Esophagus muscularis mucosa (tissue), 4 donors: ENCODE results near the gene BLACAT1. TPM values are rescaled to one million over a fixed set of nuclear protein-coding genes. Genes with fewer than 3 reads are reported as not detected.

ENCODE experiments used
- DNase-seq: peaks from one replicate; pipeline ENCODE4 v3.0.0-alpha.2; 2017; ENCODE audit errors: extremely low spot score
- H3K27ac ChIP-seq, 4 donors: fragments of 200-600 bp; sonication (generic); replicated peaks in 1 of 4; 1 replicate in 3 of 4; 2 replicates in 1 of 4; pipeline ENCODE4 v1.5.1; 2016 to 2019; ENCODE audit warnings: mild to moderate bottlenecking in 1 of 4
- H3K27me3 ChIP-seq, 4 donors: fragments of 200-600 bp; sonication (generic); one replicate each; pipeline versions ENCODE4 v1.5.1 to v1.6.0; 2016 to 2019
- H3K36me3 ChIP-seq, 4 donors: fragments of 200-600 bp; sonication (generic); one replicate each; pipeline ENCODE4 v1.5.1; 2016 to 2019
- H3K4me1 ChIP-seq, 4 donors: fragments of 200-600 bp; sonication (generic); one replicate each; pipeline ENCODE4 v1.5.1; 2016 to 2019
- H3K4me3 ChIP-seq, 4 donors: fragments of 200-600 bp; sonication (generic); 1 replicate in 2 of 4; 2 replicates in 2 of 4; pipeline ENCODE4 v1.5.1; 2016 to 2019; ENCODE audit warnings: mild to moderate bottlenecking in 4 of 4, moderate library complexity in 1 of 4
- H3K9me3 ChIP-seq, 4 donors: fragments of 200-600 bp; sonication (generic); 1 replicate in 3 of 4; 2 replicates in 1 of 4; pipeline ENCODE4 v1.5.1; 2016 to 2019
- CTCF ChIP-seq, 3 experiments: fragments of 200-600 bp in 2 of 3; fragments of 450-650 bp in 1 of 3; sonication (generic) in 2 of 3; IDR thresholded peaks; one replicate each; pipeline ENCODE4 v1.5.1; 2017 to 2019; ENCODE audit warnings: antibody characterized with exemption in 3 of 3, mild to moderate bottlenecking in 2 of 3, moderate library complexity in 1 of 3
- EP300 ChIP-seq: sonication (generic); formaldehyde crosslinking; IDR thresholded peaks from one replicate; pipeline ENCODE4 v1.6.1; 2017; ENCODE audit warnings: antibody characterized with exemption
- POLR2A ChIP-seq: fragments of 450-650 bp; IDR thresholded peaks from one replicate; pipeline ENCODE4 v1.6.1; 2017; ENCODE audit warnings: antibody characterized with exemption, moderate library complexity, mild to moderate bottlenecking, low read depth
- POLR2AphosphoS5 ChIP-seq, 2 donors: sonication (generic); formaldehyde crosslinking; IDR thresholded peaks; one replicate each; pipeline ENCODE4 v1.6.1; 2017; ENCODE audit warnings: antibody characterized with exemption in 2 of 2
- WGBS: methylation state at CpG from one replicate; pipeline ENCODE4 v1.1.5; 2018; 5-methylcytosine and 5-hydroxymethylcytosine counted together
- intact Hi-C: fragments of 100-400 bp; cut with DNase I; formaldehyde crosslinking; loops from one replicate; pipeline ENCODE4 v1.15.1; 2023
- total RNA-seq, 4 donors: library from RNA; depleted of rRNA; stranded (reverse); fragments of >200 nt; gene quantifications; one replicate each; pipeline versions ENCODE4 v1.1.0 to v1.2.1, GENCODE V29; 2016

BLACAT1 gene
- total RNA-seq, 4 donors from 2014 or later, result not detected

GRCh38 chr1:205458777-205459566, 3.1 kb upstream of the BLACAT1 start:
- Histone ChIP-seq H3K4me3 (no peak overlapping the region), H3K27me3 (peaks cover 6 to 79% (median 42%) of the 10 kb centered on the region in 4 donors), H3K9me3 (no peaks in the 10 kb centered on the region), H3K27ac (no peak overlapping the region), H3K36me3 (no peaks in the 10 kb centered on the region), H3K4me1 (peaks cover 15 to 32% (median 23%) of the 10 kb centered on the region in 4 donors)
- WGBS, result 51% methylated on average over 6 of the region's 6 CpGs
- intact Hi-C loops, result no loop called here
- TF ChIP-seq EP300 (no peak), POLR2A (no peak), POLR2AphosphoS5 (IDR thresholded peaks at IDR 0.05) (no peak), CTCF (IDR thresholded peaks at IDR 0.05) (no peak)
- no peak for DNase-seq

- TF ChIP-seq EP300 (no peak), POLR2A (no peak), POLR2AphosphoS5 (IDR thresholded peaks at IDR 0.05) (no peak), CTCF (IDR thresholded peaks at IDR 0.05) (no peak)
- H3K4me1 ChIP-seq, result peaks cover 15 to 32% (median 23%) of the 10 kb centered on the region in 4 donors
- H3K27ac ChIP-seq, result no peak overlapping the region
- no peak for DNase-seq
- H3K27me3 ChIP-seq, result peaks cover 6 to 97% (median 52%) of the 10 kb centered on the region in 4 donors
- peak overlapping the region; percentile 29 to 47 (median 40) for H3K4me3 ChIP-seq
- H3K9me3 ChIP-seq, result no peaks in the 10 kb centered on the region
- H3K36me3 ChIP-seq, result no peaks in the 10 kb centered on the region
- WGBS, result 6% methylated on average over 12 of the region's 74 CpGs
- intact Hi-C loops, result no loop called here
These were observed 1.3 kb upstream of the BLACAT1 start for GRCh38 chr1:205456868-205457745.

- no peak for TF ChIP-seq EP300
- Histone ChIP-seq H3K9me3 (no peaks in the 10 kb centered on the region), H3K4me3 (peak overlapping the region; percentile 29 to 47 (median 40)), H3K4me1 (peaks cover 15 to 32% (median 23%) of the 10 kb centered on the region in 4 donors), H3K27ac (no peak overlapping the region), H3K36me3 (no peaks in the 10 kb centered on the region), H3K27me3 (peaks cover 6 to 98% (median 53%) of the 10 kb centered on the region in 4 donors)
- WGBS, result 0% methylated on average over 19 of the region's 47 CpGs
- intact Hi-C loops, result no loop called here
- no peak for DNase-seq
These were observed 580 bp upstream of the BLACAT1 start for GRCh38 chr1:205456383-205456867.

- 20% methylated on average over 5 of the region's 6 CpGs for WGBS
- H3K36me3 ChIP-seq, result no peaks in the 10 kb centered on the region
- no peak overlapping the region for H3K27ac ChIP-seq
- intact Hi-C loops, result no loop called here
- no peak for TF ChIP-seq EP300
- H3K4me3 ChIP-seq, result no peak overlapping the region
- peaks cover 6 to 100% (median 53%) of the 10 kb centered on the region in 4 donors for H3K27me3 ChIP-seq
- DNase-seq, result no peak
- no peaks in the 10 kb centered on the region for H3K9me3 ChIP-seq
- H3K4me1 ChIP-seq, result peaks cover 15 to 32% (median 23%) of the 10 kb centered on the region in 4 donors
These were observed 926 bp downstream of the BLACAT1 start for GRCh38 chr1:205454903-205455335.

- DNase-seq, result no peak
- H3K4me3 ChIP-seq, result no peak overlapping the region
- intact Hi-C loops, result no loop called here
- WGBS, result 67% methylated on average over 2 of the region's 3 CpGs
- H3K36me3 ChIP-seq, result no peaks in the 10 kb centered on the region
- peaks cover 15 to 32% (median 23%) of the 10 kb centered on the region in 4 donors for H3K4me1 ChIP-seq
- H3K27ac ChIP-seq, result no peak overlapping the region
- no peaks in the 10 kb centered on the region for H3K9me3 ChIP-seq
- TF ChIP-seq POLR2AphosphoS5 (IDR thresholded peaks at IDR 0.05) (no peak), CTCF (IDR thresholded peaks at IDR 0.05) (no peak), POLR2A (no peak)
- peaks cover 6 to 99% (median 53%) of the 10 kb centered on the region in 4 donors for H3K27me3 ChIP-seq
These were observed 2.4 kb downstream of the BLACAT1 start for GRCh38 chr1:205453466-205453865.
